BLaER1 treated with 17β-estradiol and CSF1 and Interleukin-3, amounts not matched to agents 10 nM and 100 nM (cell line): ENCODE data around the gene SNAP25.

Source experiments
- H3K27ac ChIP-seq, 11 experiments: shearing (Covaris generic); formaldehyde crosslinking; 2 replicates each; pipeline ENCODE4 v1.8.1; 2022
- H3K27me3 ChIP-seq, 11 experiments: shearing (Covaris generic); formaldehyde crosslinking; 2 replicates each; pipeline ENCODE4 v1.8.1; 2022
- H3K36me3 ChIP-seq, 11 experiments: shearing (Covaris generic); formaldehyde crosslinking; 2 replicates each; pipeline ENCODE4 v1.8.1; 2022
- H3K4me1 ChIP-seq, 10 experiments: shearing (Covaris generic); formaldehyde crosslinking; 2 replicates each; pipeline ENCODE4 v1.8.1; 2022
- H3K4me2 ChIP-seq, 11 experiments: shearing (Covaris generic); formaldehyde crosslinking; 2 replicates each; pipeline ENCODE4 v1.8.1; 2022
- H3K4me3 ChIP-seq, 10 experiments: shearing (Covaris generic); formaldehyde crosslinking; 2 replicates each; pipeline ENCODE4 v1.8.1; 2022
- H3K9ac ChIP-seq, 11 experiments: shearing (Covaris generic); formaldehyde crosslinking; 2 replicates each; pipeline ENCODE4 v1.8.1; 2022
- H3K9me3 ChIP-seq, 11 experiments: shearing (Covaris generic); formaldehyde crosslinking; replicated peaks in 1 of 11; 2 replicates each; pipeline ENCODE4 v1.8.1; 2022
- H4K20me1 ChIP-seq, 11 experiments: shearing (Covaris generic); formaldehyde crosslinking; 2 replicates each; pipeline ENCODE4 v1.8.1; 2022
- Cebpa-rat ChIP-seq, 11 experiments: shearing (Covaris generic); IDR thresholded peaks; 2 replicates each; pipeline ENCODE4 v1.8.1; 2022

Gene SNAP25

GRCh38 chr20:10288954-10289646, 70.5 kb downstream of the SNAP25 start:
- no peak overlapping the region for H3K4me3 ChIP-seq
- no peaks in the 10 kb centered on the region for H4K20me1 ChIP-seq
- peaks cover 0 to 11% (median 3%) of the 10 kb centered on the region in 10 experiments; a peak in 8 of 20 replicates for H3K4me1 ChIP-seq
- no peaks in the 10 kb centered on the region for H3K36me3 ChIP-seq
- H3K4me2 ChIP-seq = no peak overlapping the region
- no peak for TF ChIP-seq Cebpa-rat (IDR thresholded peaks at IDR 0.05)
- no peaks in the 10 kb centered on the region for H3K27me3 ChIP-seq
- H3K9ac ChIP-seq = no peak overlapping the region
- H3K9me3 ChIP-seq = no peaks in the 10 kb centered on the region
- no peak overlapping the region for H3K27ac ChIP-seq

- Histone ChIP-seq H3K9me3 (no peaks in the 10 kb centered on the region), H3K4me3 (no peak overlapping the region), H3K27ac (no peak overlapping the region), H3K27me3 (no peaks in the 10 kb centered on the region), H3K36me3 (no peaks in the 10 kb centered on the region), H3K4me2 (no peak overlapping the region), H4K20me1 (no peaks in the 10 kb centered on the region), H3K4me1 (peaks cover 0 to 13% (median 5%) of the 10 kb centered on the region in 10 experiments; a peak in 8 of 20 replicates), H3K9ac (no peak overlapping the region)
- no peak for TF ChIP-seq Cebpa-rat (IDR thresholded peaks at IDR 0.05)
Measured at GRCh38 chr20:10291568-10292248, 73.1 kb downstream of the SNAP25 start.

GRCh38 chr20:10297223-10297622, 78.6 kb downstream of the SNAP25 start:
- Histone ChIP-seq H3K9me3 (0 out of 22 replicates have a peak, but pooled peaks cover 0 to 5% (median 0%) of the 10 kb centered on the region in 11 experiments), H3K4me2 (peak overlapping the region; percentile 7 to 62 (median 28); a peak in 11 of 22 replicates), H3K9ac (no peak overlapping the region), H3K27me3 (no peaks in the 10 kb centered on the region), H3K27ac (no peak overlapping the region), H3K4me3 (no peak overlapping the region), H4K20me1 (no peaks in the 10 kb centered on the region), H3K36me3 (no peaks in the 10 kb centered on the region), H3K4me1 (peaks cover 0 to 28% (median 15%) of the 10 kb centered on the region in 10 experiments; a peak in 15 of 20 replicates)
- TF ChIP-seq Cebpa-rat (IDR thresholded peaks at IDR 0.05) = no peak

GRCh38 chr20:10297684-10298240, 79.1 kb downstream of the SNAP25 start:
- H3K4me2 ChIP-seq = peak overlapping the region; percentile 7 to 62 (median 28); a peak in 13 of 22 replicates
- no peaks in the 10 kb centered on the region for H3K27me3 ChIP-seq
- H3K36me3 ChIP-seq = no peaks in the 10 kb centered on the region
- no peak overlapping the region for H3K9ac ChIP-seq
- H3K4me3 ChIP-seq = no peak overlapping the region
- no peak overlapping the region for H3K27ac ChIP-seq
- H3K9me3 ChIP-seq = 0 out of 22 replicates have a peak, but pooled peaks cover 0 to 5% (median 0%) of the 10 kb centered on the region in 11 experiments
- peaks cover 0 to 28% (median 15%) of the 10 kb centered on the region in 10 experiments; a peak in 15 of 20 replicates for H3K4me1 ChIP-seq
- no peak for TF ChIP-seq Cebpa-rat (IDR thresholded peaks at IDR 0.05)
- no peaks in the 10 kb centered on the region for H4K20me1 ChIP-seq

DNA sequence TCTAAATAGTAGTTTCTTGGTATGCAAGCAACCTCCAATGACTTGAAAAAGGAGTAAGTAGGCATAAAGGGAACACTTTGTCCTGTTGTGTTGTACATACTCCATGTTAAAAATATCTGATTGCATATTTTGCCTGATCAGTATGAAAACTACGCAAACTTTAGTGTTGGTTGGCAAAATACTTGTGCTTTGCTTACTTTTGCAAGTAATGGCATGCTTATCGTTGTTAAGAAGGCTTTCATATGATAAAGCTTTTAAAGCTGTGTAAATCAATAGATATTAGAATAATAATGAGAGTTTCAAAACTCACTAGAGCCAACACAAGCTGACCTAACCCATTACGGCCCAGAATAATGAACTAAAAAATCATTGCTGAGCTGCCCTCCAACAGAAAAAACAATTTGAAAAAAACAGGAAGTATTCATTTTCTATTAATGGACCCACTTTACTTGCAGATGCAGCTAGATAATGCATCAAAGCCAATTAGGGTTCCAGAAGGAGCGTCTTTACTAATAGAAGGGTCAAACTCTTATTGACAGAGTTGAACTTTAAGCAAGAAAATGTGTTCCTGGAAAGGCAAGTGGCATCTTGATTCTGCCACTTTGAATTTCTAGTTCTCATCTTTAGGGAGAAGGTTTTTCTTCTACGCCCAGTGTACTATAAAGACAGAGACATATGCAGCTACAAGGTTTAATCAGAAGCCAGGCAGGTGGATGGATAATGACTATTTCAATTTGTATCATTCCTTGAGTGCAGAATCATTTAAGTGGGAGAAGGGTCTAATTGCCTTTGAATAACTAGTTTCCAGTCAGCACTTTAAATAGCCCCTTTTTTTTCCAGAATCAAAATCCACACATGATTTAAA, 82.2 kb downstream of the SNAP25 start:
- Histone ChIP-seq H3K4me3 (no peak overlapping the region), H3K36me3 (no peaks in the 10 kb centered on the region), H3K27me3 (no peaks in the 10 kb centered on the region), H3K27ac (no peak overlapping the region), H3K9me3 (0 out of 22 replicates have a peak, but pooled peaks cover 0 to 5% (median 0%) of the 10 kb centered on the region in 11 experiments), H3K4me2 (peak overlapping the region in 4 of 11 experiments; percentile 10 to 34 (median 16); a peak in 4 of 22 replicates), H3K4me1 (peaks cover 0 to 17% (median 9%) of the 10 kb centered on the region in 10 experiments; a peak in 15 of 20 replicates), H4K20me1 (no peaks in the 10 kb centered on the region), H3K9ac (no peak overlapping the region)
- no peak for TF ChIP-seq Cebpa-rat (IDR thresholded peaks at IDR 0.05)

DNA sequence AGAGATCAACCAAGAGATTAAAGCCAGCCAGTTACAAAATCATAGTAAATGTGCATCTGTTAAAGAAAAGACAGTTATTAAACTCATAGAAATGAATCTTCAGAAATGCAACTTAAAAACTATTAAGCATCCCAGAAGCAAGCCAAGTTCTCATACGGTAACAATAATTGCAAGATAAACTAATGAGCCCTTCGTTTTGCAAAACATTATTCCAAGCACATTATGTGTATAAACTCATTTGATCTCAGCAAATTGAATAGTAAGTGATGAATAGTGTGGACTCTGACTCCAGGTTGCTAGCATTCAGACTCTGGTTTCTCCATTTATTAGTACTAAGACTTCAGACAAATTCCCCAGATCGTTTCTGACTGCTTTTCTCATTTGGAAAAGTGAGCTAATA, 85.2 kb downstream of the SNAP25 start:
- no peak overlapping the region for H3K9ac ChIP-seq
- no peak overlapping the region for H3K4me2 ChIP-seq

GRCh38 chr20:10304471-10305046, 85.9 kb downstream of the SNAP25 start:
- H3K4me3 ChIP-seq = no peak overlapping the region
- H3K4me1 ChIP-seq = peaks cover 12 to 23% (median 17%) of the 10 kb centered on the region in 10 experiments
- no peaks in the 10 kb centered on the region for H3K36me3 ChIP-seq
- no peak overlapping the region for H3K27ac ChIP-seq
- no peak overlapping the region for H3K9ac ChIP-seq
- H3K4me2 ChIP-seq = no peak overlapping the region
- no peaks in the 10 kb centered on the region for H4K20me1 ChIP-seq
- TF ChIP-seq Cebpa-rat (IDR thresholded peaks at IDR 0.05) = no peak
- no peaks in the 10 kb centered on the region for H3K9me3 ChIP-seq
- H3K27me3 ChIP-seq = no peaks in the 10 kb centered on the region

More for the DNA sequence above, 85.2 kb downstream of the SNAP25 start:
- Histone ChIP-seq H3K9me3 (0 out of 22 replicates have a peak, but pooled peaks cover 0 to 5% (median 0%) of the 10 kb centered on the region in 11 experiments), H3K27me3 (no peaks in the 10 kb centered on the region), H3K27ac (no peak overlapping the region), H4K20me1 (no peaks in the 10 kb centered on the region), H3K36me3 (no peaks in the 10 kb centered on the region), H3K4me3 (no peak overlapping the region), H3K4me1 (peaks cover 12 to 23% (median 17%) of the 10 kb centered on the region in 10 experiments)
- TF ChIP-seq Cebpa-rat (IDR thresholded peaks at IDR 0.05) = no peak
